ENCODE results near the gene PRR35. TPM values are rescaled to one million over a fixed set of nuclear protein-coding genes. Genes with fewer than 3 reads are reported as not detected.

Gene PRR35
- total RNA-seq, 1 experiment from 2014 or later: not detected

- no peak for DNase-seq (ENCODE audit: low read depth)
Measured at GRCh38 chr16:549544-550263, 10.5 kb upstream of the PRR35 start.

- DNase-seq (ENCODE audit: low read depth): no peak
Measured at GRCh38 chr16:551210-551609, 9.0 kb upstream of the PRR35 start.

- DNase-seq (ENCODE audit: low read depth): no peak
Measured at GRCh38 chr16:552171-552570, 8.0 kb upstream of the PRR35 start.

GRCh38 chr16:553601-554296 is 6.4 kb upstream of the PRR35 start:
- DNase-seq (ENCODE audit: low read depth): no peak

- DNase-seq (ENCODE audit: low read depth): no peak
Measured at GRCh38 chr16:554297-554621, 5.9 kb upstream of the PRR35 start.

GRCh38 chr16:554640-555365 is 5.4 kb upstream of the PRR35 start:
- peak; percentile 46 for DNase-seq (ENCODE audit: low read depth)

- peak; percentile 12 for DNase-seq (ENCODE audit: low read depth)
Measured at GRCh38 chr16:555528-556473, 4.4 kb upstream of the PRR35 start.

GRCh38 chr16:556474-557173 is 3.6 kb upstream of the PRR35 start:
- no peak for DNase-seq (ENCODE audit: low read depth)

GRCh38 chr16:557463-558297 is 2.5 kb upstream of the PRR35 start:
- DNase-seq (ENCODE audit: low read depth): no peak

GRCh38 chr16:558298-559020 is 1.7 kb upstream of the PRR35 start:
- no peak for DNase-seq (ENCODE audit: low read depth)

GRCh38 chr16:559021-559380 is 1.2 kb upstream of the PRR35 start:
- no peak for DNase-seq (ENCODE audit: low read depth)

- no peak for DNase-seq (ENCODE audit: low read depth)
Measured at GRCh38 chr16:559411-560203, 587 bp upstream of the PRR35 start.

- no peak for DNase-seq (ENCODE audit: low read depth)
Measured at GRCh38 chr16:560701-561412, 663 bp downstream of the PRR35 start.

GRCh38 chr16:561413-561794 is 1.2 kb downstream of the PRR35 start:
- no peak for DNase-seq (ENCODE audit: low read depth)

- no peak for DNase-seq (ENCODE audit: low read depth)
Measured at GRCh38 chr16:561957-562938, 2.1 kb downstream of the PRR35 start.

GRCh38 chr16:563072-563644 is 3.0 kb downstream of the PRR35 start:
- no peak for DNase-seq (ENCODE audit: low read depth)
